Measurements from ENCODE around the gene CYP4F8. TPM values are rescaled to one million over a fixed set of nuclear protein-coding genes. Genes with fewer than 3 reads are reported as not detected.

Gene CYP4F8, protein sequence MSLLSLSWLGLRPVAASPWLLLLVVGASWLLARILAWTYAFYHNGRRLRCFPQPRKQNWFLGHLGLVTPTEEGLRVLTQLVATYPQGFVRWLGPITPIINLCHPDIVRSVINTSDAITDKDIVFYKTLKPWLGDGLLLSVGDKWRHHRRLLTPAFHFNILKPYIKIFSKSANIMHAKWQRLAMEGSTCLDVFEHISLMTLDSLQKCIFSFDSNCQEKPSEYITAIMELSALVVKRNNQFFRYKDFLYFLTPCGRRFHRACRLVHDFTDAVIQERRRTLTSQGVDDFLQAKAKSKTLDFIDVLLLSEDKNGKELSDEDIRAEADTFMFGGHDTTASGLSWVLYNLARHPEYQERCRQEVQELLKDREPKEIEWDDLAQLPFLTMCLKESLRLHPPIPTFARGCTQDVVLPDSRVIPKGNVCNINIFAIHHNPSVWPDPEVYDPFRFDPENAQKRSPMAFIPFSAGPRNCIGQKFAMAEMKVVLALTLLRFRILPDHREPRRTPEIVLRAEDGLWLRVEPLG
- total RNA-seq, result not detected in 2 replicates

DNA sequence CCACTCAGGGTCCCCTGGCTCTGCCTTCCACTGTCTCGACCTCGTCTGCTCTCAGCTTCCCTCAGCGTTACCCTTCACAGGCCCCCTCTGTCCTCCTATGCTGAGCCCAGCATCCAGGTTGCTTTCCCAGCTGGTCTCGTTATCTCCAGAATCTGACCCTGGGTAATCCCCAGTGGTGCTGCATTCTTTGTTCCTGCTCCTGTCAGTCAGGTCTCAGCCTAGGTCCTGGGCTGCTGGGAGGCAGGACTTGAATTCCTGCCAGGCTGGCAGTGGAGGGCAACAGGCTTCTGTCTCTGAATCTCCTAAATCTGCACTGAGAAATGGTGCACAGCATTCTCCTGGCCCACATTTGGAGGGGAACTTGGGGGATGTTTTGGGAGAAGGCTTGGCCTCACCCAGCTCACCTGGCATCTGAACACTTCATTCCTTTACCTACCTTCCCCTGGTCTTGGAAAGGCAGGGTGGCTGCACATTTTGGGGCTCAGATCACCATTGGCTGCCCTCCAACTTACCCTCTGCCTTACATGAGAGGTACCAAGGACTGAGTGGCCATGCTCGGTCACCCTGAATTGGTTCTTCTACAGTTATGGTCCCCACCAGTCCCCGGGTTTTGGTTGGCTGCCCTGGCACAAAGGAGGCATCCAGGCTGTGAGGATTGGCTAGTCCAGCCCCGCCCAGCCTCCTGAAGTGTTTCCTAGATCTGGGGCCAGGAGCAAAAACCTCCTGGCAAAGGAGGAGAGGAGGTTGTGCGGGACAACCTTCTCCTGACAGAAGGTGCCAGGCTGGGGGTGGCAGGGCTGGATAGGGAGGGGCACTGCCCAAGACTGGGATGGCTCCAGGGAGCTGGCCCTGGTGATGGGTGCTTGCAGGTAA, at the start of gene CYP4F8:
TSS of gene CYP4F8 (plus strand) at position 712 of the 873 bp plus-strand sequence. CDS start 399 bp downstream, outside the sequence.
- Histone ChIP-seq H3K27me3 (ENCODE audit: control insufficient read depth, insufficient read depth, low read length) (no peaks in the 10 kb centered on the region), H3K4me3 (ENCODE audit: low read depth, low read length) (no peak within 1 kb of the TSS), H3K36me3 (ENCODE audit: control insufficient read depth, insufficient read depth, low read length) (no peaks in the 10 kb centered on the region)
- DNase-seq (ENCODE audit: low read depth), result no peak
- TF ChIP-seq, protein P1, sequence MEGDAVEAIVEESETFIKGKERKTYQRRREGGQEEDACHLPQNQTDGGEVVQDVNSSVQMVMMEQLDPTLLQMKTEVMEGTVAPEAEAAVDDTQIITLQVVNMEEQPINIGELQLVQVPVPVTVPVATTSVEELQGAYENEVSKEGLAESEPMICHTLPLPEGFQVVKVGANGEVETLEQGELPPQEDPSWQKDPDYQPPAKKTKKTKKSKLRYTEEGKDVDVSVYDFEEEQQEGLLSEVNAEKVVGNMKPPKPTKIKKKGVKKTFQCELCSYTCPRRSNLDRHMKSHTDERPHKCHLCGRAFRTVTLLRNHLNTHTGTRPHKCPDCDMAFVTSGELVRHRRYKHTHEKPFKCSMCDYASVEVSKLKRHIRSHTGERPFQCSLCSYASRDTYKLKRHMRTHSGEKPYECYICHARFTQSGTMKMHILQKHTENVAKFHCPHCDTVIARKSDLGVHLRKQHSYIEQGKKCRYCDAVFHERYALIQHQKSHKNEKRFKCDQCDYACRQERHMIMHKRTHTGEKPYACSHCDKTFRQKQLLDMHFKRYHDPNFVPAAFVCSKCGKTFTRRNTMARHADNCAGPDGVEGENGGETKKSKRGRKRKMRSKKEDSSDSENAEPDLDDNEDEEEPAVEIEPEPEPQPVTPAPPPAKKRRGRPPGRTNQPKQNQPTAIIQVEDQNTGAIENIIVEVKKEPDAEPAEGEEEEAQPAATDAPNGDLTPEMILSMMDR (IDR thresholded peaks at IDR 0.05; ENCODE audit: insufficient read depth, low read length, poor library complexity, severe bottlenecking), result no peak

DNA sequence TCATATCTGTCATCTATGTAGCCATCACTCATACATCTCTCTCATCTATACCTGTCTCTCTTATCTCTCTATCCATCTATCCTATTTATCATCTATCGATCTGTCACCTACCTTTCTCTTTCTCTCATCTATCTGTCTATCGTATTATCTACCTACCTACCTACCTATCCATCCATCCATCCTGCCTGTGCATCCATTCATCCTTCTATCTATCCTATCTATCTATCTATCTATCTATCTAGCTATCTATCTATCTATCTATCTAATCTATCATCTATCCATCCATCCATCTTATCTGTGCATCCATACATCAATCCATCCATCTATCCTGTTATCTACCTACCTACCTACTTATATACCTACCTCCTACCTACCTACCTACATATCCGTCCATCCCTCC, 44.6 kb upstream of the CYP4F8 start:
- no peak for DNase-seq (ENCODE audit: low read depth)
- H3K36me3 ChIP-seq (ENCODE audit: control insufficient read depth, insufficient read depth, low read length), result no peaks in the 10 kb centered on the region
- TF ChIP-seq, protein P1 (IDR thresholded peaks at IDR 0.05; ENCODE audit: insufficient read depth, low read length, poor library complexity, severe bottlenecking), result no peak
- H3K27me3 ChIP-seq (ENCODE audit: control insufficient read depth, insufficient read depth, low read length), result no peaks in the 10 kb centered on the region
- no peak overlapping the region for H3K4me3 ChIP-seq (ENCODE audit: low read depth, low read length)

DNA sequence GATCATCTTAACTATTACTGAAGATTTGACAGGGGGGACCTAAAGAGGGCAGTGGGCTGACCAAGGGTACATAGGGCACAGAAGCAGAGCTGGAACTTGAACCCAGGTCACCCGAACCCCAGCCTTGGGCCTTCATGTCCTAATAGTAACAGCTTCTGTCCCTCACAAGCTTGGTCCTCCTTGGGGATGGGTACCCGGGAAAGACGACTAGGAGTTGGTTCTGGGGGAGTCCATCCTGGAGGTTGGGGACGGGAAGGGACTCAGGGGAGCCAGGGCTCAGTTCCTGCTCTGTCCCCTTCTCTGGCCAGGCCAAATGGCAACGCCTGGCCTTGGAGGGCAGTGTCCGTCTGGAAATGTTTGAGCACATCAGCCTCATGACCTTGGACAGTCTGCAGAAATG, 39.6 kb upstream of the CYP4F8 start:
- H3K27me3 ChIP-seq (ENCODE audit: control insufficient read depth, insufficient read depth, low read length), result no peaks in the 10 kb centered on the region
- DNase-seq (ENCODE audit: low read depth), result no peak
- no peak overlapping the region for H3K4me3 ChIP-seq (ENCODE audit: low read depth, low read length)
- no peaks in the 10 kb centered on the region for H3K36me3 ChIP-seq (ENCODE audit: control insufficient read depth, insufficient read depth, low read length)
- TF ChIP-seq, protein P1 (IDR thresholded peaks at IDR 0.05; ENCODE audit: insufficient read depth, low read length, poor library complexity, severe bottlenecking), result no peak

DNA sequence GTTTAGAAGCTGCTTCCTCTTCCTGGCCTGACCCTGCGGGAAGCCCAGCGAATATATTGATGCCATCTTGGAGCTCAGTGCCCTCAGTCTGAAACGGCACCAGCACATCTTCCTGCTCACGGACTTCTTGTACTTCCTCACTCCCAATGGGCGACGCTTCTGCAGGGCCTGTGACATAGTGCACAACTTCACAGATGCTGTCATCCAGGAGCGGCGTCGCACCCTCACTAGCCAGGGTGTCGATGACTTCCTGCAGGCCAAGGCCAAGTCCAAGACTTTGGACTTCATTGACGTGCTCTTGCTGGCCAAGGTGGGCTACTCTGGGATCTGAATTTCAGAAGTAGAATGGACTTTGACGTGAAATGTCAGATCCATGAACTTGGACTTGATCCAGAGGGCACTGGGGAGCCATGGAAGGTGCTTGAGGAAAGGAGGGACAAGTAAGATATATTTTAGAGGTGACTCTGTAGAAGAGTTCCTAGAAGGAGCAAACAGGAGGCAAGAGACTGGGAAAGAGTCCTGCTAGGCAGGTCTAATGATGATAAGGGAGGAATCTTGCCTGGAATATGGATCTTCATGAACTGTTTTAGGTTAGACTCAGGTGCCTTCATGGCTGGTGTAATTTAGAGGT, 38.4 kb upstream of the CYP4F8 start:
- TF ChIP-seq, protein P1 (IDR thresholded peaks at IDR 0.05; ENCODE audit: insufficient read depth, low read length, poor library complexity, severe bottlenecking), result no peak
- Histone ChIP-seq H3K27me3 (ENCODE audit: control insufficient read depth, insufficient read depth, low read length) (no peaks in the 10 kb centered on the region), H3K36me3 (ENCODE audit: control insufficient read depth, insufficient read depth, low read length) (no peaks in the 10 kb centered on the region), H3K4me3 (ENCODE audit: low read depth, low read length) (no peak overlapping the region)
- no peak for DNase-seq (ENCODE audit: low read depth)

DNA sequence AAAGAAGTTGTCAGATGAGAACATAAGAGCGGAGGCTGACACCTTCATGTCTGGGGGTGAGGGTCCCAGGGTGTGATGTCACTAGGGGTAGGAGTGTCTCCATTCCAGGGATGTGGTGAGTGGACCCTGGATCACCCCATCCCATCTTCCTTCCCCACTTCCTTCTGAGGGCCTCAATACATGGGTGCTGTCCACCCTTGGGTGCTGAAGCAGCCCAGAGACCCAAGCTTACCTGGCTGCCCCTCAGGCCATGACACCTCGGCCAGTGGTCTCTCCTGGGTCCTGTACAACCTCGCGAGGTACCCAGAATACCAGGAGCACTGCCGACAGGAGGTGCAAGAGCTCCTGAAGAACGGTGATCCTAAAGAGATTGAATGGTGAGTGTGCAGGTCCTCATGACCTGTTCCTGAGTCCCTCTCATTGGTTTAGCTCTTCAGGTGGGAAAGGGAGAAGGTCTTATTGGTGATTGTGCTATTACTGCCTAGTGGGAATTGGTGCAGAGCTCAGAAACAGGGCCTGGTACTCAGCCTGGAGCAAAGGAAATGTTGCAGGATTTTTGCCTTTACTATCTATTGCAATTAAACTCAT, 37.7 kb upstream of the CYP4F8 start:
- no peak overlapping the region for H3K4me3 ChIP-seq (ENCODE audit: low read depth, low read length)
- TF ChIP-seq, protein P1 (IDR thresholded peaks at IDR 0.05; ENCODE audit: insufficient read depth, low read length, poor library complexity, severe bottlenecking), result no peak
- H3K27me3 ChIP-seq (ENCODE audit: control insufficient read depth, insufficient read depth, low read length), result no peaks in the 10 kb centered on the region
- DNase-seq (ENCODE audit: low read depth), result no peak
- no peaks in the 10 kb centered on the region for H3K36me3 ChIP-seq (ENCODE audit: control insufficient read depth, insufficient read depth, low read length)

Data from kidney epithelial cell (primary cell).